ENCODE results near the gene SERINC1. TPM values are rescaled to one million over a fixed set of nuclear protein-coding genes. Genes with fewer than 3 reads are reported as not detected.

SERINC1 gene
- total and polyA plus RNA-seq, 2 of the 4 experiments (the other 2 are of a cell fraction) = 79.8 to 123 TPM

GRCh38 chr6:122428781-122429180 lies 42.8 kb downstream of the SERINC1 start:
- dilution Hi-C loops (cut with HindIII; ENCODE audit: low sequenced_read_pairs, unreplicated experiment) (no loop called here), intact Hi-C loops (cut with micrococcal nuclease) (no loop called here), in situ Hi-C loops (cut with MboI; ENCODE audit: low sequenced_read_pairs) (no loop called here)
- no peak overlapping the region for H3K18ac ChIP-seq (ENCODE audit: low read depth, low read length)
- no CpG with 5 or more reads among the region's 1 CpG for WGBS, 2 experiments (ENCODE audit: extremely low coverage in 2 of 2, insufficient read length in 1 of 2)
- H4K8ac ChIP-seq (ENCODE audit: low read depth in 2 of 2, low read length in 2 of 2) = no peak overlapping the region
- no TSS peak for BruUV-seq (replicated peaks)
- H4K20me1 ChIP-seq (ENCODE audit: insufficient read depth, low read length) = no peaks in the 10 kb centered on the region
- H2AK5ac ChIP-seq (ENCODE audit: low read depth, low read length) = no peak overlapping the region
- H2BK5ac ChIP-seq (ENCODE audit: low read depth, low read length, poor library complexity, severe bottlenecking) = no peak overlapping the region
- CTCF ChIA-PET = no interaction called here
- H3K4me1 ChIP-seq (ENCODE audit: control insufficient read depth, insufficient read depth, low read length) = 0 out of 2 replicates have a peak, but pooled peaks cover 2% of the 10 kb centered on the region
- H3K36me3 ChIP-seq (ENCODE audit: control insufficient read depth, insufficient read depth, low read length) = peaks cover 6% of the 10 kb centered on the region
- H3K9me3 ChIP-seq (ENCODE audit: control insufficient read depth, insufficient read depth, low read length) = no peaks in the 10 kb centered on the region
- H3K14ac ChIP-seq (replicated peaks; ENCODE audit: low read depth, low read length) = no peak overlapping the region
- H3K9ac ChIP-seq (ENCODE audit: low read depth, low read length) = no peak overlapping the region
- H3K9me1 ChIP-seq (ENCODE audit: insufficient read depth, low read length) = no peaks in the 10 kb centered on the region
- peaks cover 0 to 3% of the 10 kb centered on the region in 2 experiments; a peak in 2 of 4 replicates for H3K79me1 ChIP-seq (ENCODE audit: low read depth in 1 of 2, low read length in 2 of 2)
- H2BK15ac ChIP-seq (ENCODE audit: low read depth, low read length) = no peak overlapping the region
- H3K56ac ChIP-seq (ENCODE audit: extremely low read depth, insufficient read depth, low read length) = no peak overlapping the region
- H2AK9ac ChIP-seq (replicated peaks; ENCODE audit: low read depth, low read length, poor library complexity) = no peak overlapping the region
- TF ChIP-seq RAD21 (IDR thresholded peaks at IDR 0.05; ENCODE audit: low read length) = no peak
- no peak for TF ChIP-seq NFE2L2 (IDR thresholded peaks at IDR 0.05; ENCODE audit: low read depth, low read length)
- TF ChIP-seq POLR2A (IDR thresholded peaks at IDR 0.05; ENCODE audit: low read depth, low read length) = no peak
- no peak for TF ChIP-seq MXI1 (IDR thresholded peaks at IDR 0.05; ENCODE audit: borderline replicate concordance, low read depth, low read length)
- TF ChIP-seq SMC3 (IDR thresholded peaks at IDR 0.05; ENCODE audit: low read depth, low read length) = no peak
- TF ChIP-seq MAFK (IDR thresholded peaks at IDR 0.05; ENCODE audit: low read depth, low read length) = no peak
- TF ChIP-seq USF2 (IDR thresholded peaks at IDR 0.05; ENCODE audit: low read depth, low read length) = no peak
- TF ChIP-seq CTCF (conservative IDR thresholded peaks at IDR 0.05; ENCODE audit: low read depth, low read length) = no peak
- no peak for TF ChIP-seq RFX5 (IDR thresholded peaks at IDR 0.05; ENCODE audit: low read depth, low read length)
- TF ChIP-seq BHLHE40 (IDR thresholded peaks at IDR 0.05; ENCODE audit: low read depth, low read length) = no peak
- TF ChIP-seq FOS (IDR thresholded peaks at IDR 0.05; ENCODE audit: low read depth, low read length) = no peak
- no peak for TF ChIP-seq CEBPB (IDR thresholded peaks at IDR 0.05; ENCODE audit: low read depth, low read length)
- POLR2A ChIA-PET (ENCODE audit: unreplicated experiment) = no interaction called here
- H3K4me3 ChIP-seq (ENCODE audit: insufficient read depth, low read depth, low read length) = no peak overlapping the region
- no peak overlapping the region for H4K5ac ChIP-seq (ENCODE audit: low read depth, low read length)
- ATAC-seq (ENCODE audit: low read depth) (no peak; the same call in 1 of the 2 replicates), DNase-seq (no peak)
- no peaks in the 10 kb centered on the region for H3K27me3 ChIP-seq (ENCODE audit: control insufficient read depth, insufficient read depth, low read length)
- no peak overlapping the region for H3K4me2 ChIP-seq (ENCODE audit: low read depth, low read length)
- no peak overlapping the region for H2AFZ ChIP-seq (replicated peaks; ENCODE audit: low read length, poor library complexity)
- no peak overlapping the region for H3K23ac ChIP-seq (ENCODE audit: low read depth, low read length)
- no peak overlapping the region for H4K91ac ChIP-seq (ENCODE audit: insufficient read depth, low read depth, low read length)
- H2BK120ac ChIP-seq (ENCODE audit: low read depth, low read length) = no peak overlapping the region
- no peak overlapping the region for H3K27ac ChIP-seq (ENCODE audit: insufficient read depth, low read length)
- H3K4ac ChIP-seq (ENCODE audit: low read depth, low read length) = no peak overlapping the region
- H2BK20ac ChIP-seq (ENCODE audit: low read depth, low read length) = no peak overlapping the region
